HepG2 (cell line): ENCODE measurements around the gene AFG1L. TPM values are rescaled to one million over a fixed set of nuclear protein-coding genes. Genes with fewer than 3 reads are reported as not detected.
A peak's percentile ranks its signal among the peaks of the same experiment; 100 is the strongest.

Experiments
- ATAC-seq: fragments of 200-7000 bp; cut with Tn5 transposase; 3 replicates; pipeline ENCODE4 v1.9.1; 2020; ENCODE audit warnings: mild to moderate bottlenecking, moderate library complexity
- BruUV-seq: library from RNA; stranded (reverse); fragments of 400-500 nt; replicated peaks from 2 replicates; lab custom pipeline; 2021; lab: Mats Ljungman, UMichigan
- CTCF ChIA-PET: fragments of 300-600 bp; formaldehyde crosslinking; extraction: SDS; loops from one replicate; lab custom pipeline; 2021; ENCODE audit warnings: low total read pairs, inconsistent platforms, low intra/inter-chr PET ratio; lab: Yijun Ruan, JAX
- POLR2A ChIA-PET: fragments of 350-600 bp; sonication (Branson Sonifier 250); formaldehyde crosslinking; loops from one replicate; lab custom pipeline; 2020; ENCODE audit warnings: antibody characterized with exemption, inconsistent platforms; lab: Yijun Ruan, JAX
- DNase-seq: peaks from one replicate; pipeline ENCODE4 v3.0.0-alpha.2; 2015; ENCODE audit warnings: low spot score
- FAIRE-seq: peaks from 3 replicates; lab custom pipeline; 2011; peaks lifted over from hg19 to GRCh38; lab: Jason Lieb, UNC
- H2AFZ ChIP-seq: one replicate; pipeline ENCODE4 v1.6.1; 2011; ENCODE audit warnings: low read length, inconsistent platforms
- H3K27ac ChIP-seq: fragments of 300-600 bp; 3 replicates; pipeline ENCODE4 v1.8.0; 2011; ENCODE audit warnings: mixed run types, mild to moderate bottlenecking, mixed read lengths, low read length, inconsistent platforms; ENCODE audit not compliant: insufficient read depth; ENCODE audit errors: extremely low read length
- H3K27me3 ChIP-seq, 2 experiments: fragments of 200-600 bp in 1 of 2; 2 replicates in 1 of 2; 3 replicates in 1 of 2; pipeline versions ENCODE4 v1.6.0 to v1.8.0; 2011; ENCODE audit warnings: low read length in 2 of 2, mild to moderate bottlenecking in 2 of 2, moderate library complexity in 2 of 2, inconsistent platforms in 1 of 2; ENCODE audit not compliant: insufficient read depth in 2 of 2, control insufficient read depth in 1 of 2
- H3K36me3 ChIP-seq, 2 experiments: fragments of 200-600 bp in 1 of 2; replicated peaks in 1 of 2; 2 replicates in 1 of 2; 3 replicates in 1 of 2; pipeline versions ENCODE4 v1.5.1 to v1.8.0; 2011; ENCODE audit warnings: low read length in 2 of 2, inconsistent platforms in 1 of 2; ENCODE audit not compliant: insufficient read depth in 2 of 2, control insufficient read depth in 1 of 2
- H3K4me1 ChIP-seq: 2 replicates; pipeline ENCODE4 v1.5.1; 2012; ENCODE audit warnings: low read length, inconsistent platforms; ENCODE audit not compliant: insufficient read depth
- H3K4me2 ChIP-seq: 2 replicates; pipeline ENCODE4 v1.6.0; 2011; ENCODE audit warnings: low read depth, low read length, inconsistent platforms
- H3K4me3 ChIP-seq, 3 experiments: fragments of 200-600 bp in 1 of 3; sonication (generic), shearing (Covaris generic) in 1 of 3; replicated peaks in 1 of 3; 2 replicates each; pipeline ENCODE4 v1.5.1; 2011 to 2016; ENCODE audit warnings: low read length in 3 of 3, inconsistent platforms in 2 of 3, low read depth in 2 of 3, mild to moderate bottlenecking in 2 of 3, control low read depth in 1 of 3, mixed read lengths in 1 of 3; ENCODE audit not compliant: insufficient read depth in 1 of 3
- H3K79me2 ChIP-seq: one replicate; pipeline ENCODE4 v1.6.1; 2011; ENCODE audit warnings: low read length, inconsistent platforms; ENCODE audit not compliant: insufficient read depth
- H3K9ac ChIP-seq: 2 replicates; pipeline ENCODE4 v1.6.0; 2011; ENCODE audit warnings: mild to moderate bottlenecking, low read depth, low read length, inconsistent platforms; ENCODE audit not compliant: insufficient read depth
- H3K9me3 ChIP-seq: 2 replicates; pipeline ENCODE4 v1.5.1; 2012; ENCODE audit warnings: mild to moderate bottlenecking, low read length
- H4K20me1 ChIP-seq: 2 replicates; pipeline ENCODE4 v1.6.0; 2011; ENCODE audit warnings: inconsistent platforms, mild to moderate bottlenecking, low read length, moderate library complexity; ENCODE audit not compliant: insufficient read depth
- ARNT ChIP-seq: fragments of 450-650 bp; IDR thresholded peaks from 2 replicates; pipeline ENCODE4 v1.6.1; 2017
- CEBPB ChIP-seq: IDR thresholded peaks from 2 replicates; pipeline ENCODE4 v1.6.1; 2011; ENCODE audit warnings: low read depth, low read length, improper control_type of control experiment, borderline replicate concordance
- CEBPG ChIP-seq: IDR thresholded peaks from 2 replicates; pipeline ENCODE4 v1.6.1; 2016
- CTCF ChIP-seq: sonication (generic); formaldehyde crosslinking; IDR thresholded peaks from 2 replicates; pipeline ENCODE4 v1.5.0; 2020; ENCODE audit warnings: mild to moderate bottlenecking, missing genetic modification reagents, moderate library complexity
- RAD21 ChIP-seq: fragments of 450-650 bp; formaldehyde crosslinking; IDR thresholded peaks from 2 replicates; pipeline ENCODE4 v1.5.0; 2020; ENCODE audit warnings: mild to moderate bottlenecking
- SMAD9 ChIP-seq: sonication (generic); formaldehyde crosslinking; IDR thresholded peaks from 2 replicates; pipeline ENCODE4 v1.5.1; 2020; ENCODE audit warnings: mild to moderate bottlenecking, missing genetic modification reagents
- SMC3 ChIP-seq: IDR thresholded peaks from 2 replicates; pipeline ENCODE4 v1.6.1; 2011; ENCODE audit warnings: low read length, improper control_type of control experiment
- STAG1 ChIP-seq: sonication (generic); formaldehyde crosslinking; IDR thresholded peaks from 2 replicates; pipeline ENCODE4 v1.4.0; 2020; ENCODE audit warnings: missing genetic modification reagents
- YEATS2 ChIP-seq: sonication (generic); formaldehyde crosslinking; IDR thresholded peaks from 2 replicates; pipeline ENCODE4 v1.4.0; 2020; ENCODE audit warnings: missing genetic modification reagents, borderline replicate concordance
- WGBS: methylation state at CpG from one replicate; pipeline ENCODE4 v1.1.6; 2017; ENCODE audit warnings: low lambda C conversion rate; 5-methylcytosine and 5-hydroxymethylcytosine counted together
- in situ Hi-C: cut with HindIII; loops from 2 replicates; pipeline ENCODE4 v1.10.0; 2017; ENCODE audit warnings: low pct_unique_long_range_greater_than_20kb; ENCODE audit not compliant: extremely low pct_ligation_motif_present
- intact Hi-C: fragments of 100-400 bp; cut with micrococcal nuclease; formaldehyde crosslinking; loops from one replicate; pipeline ENCODE4 v1.10.0; 2022; ENCODE audit not compliant: unreplicated experiment
- polyA plus RNA-seq, 8 experiments: library from polyadenylated mRNA; depleted of rRNA in 3 of 8; stranded (reverse) in 7 of 8; unstranded in 1 of 8; fragments of >200 nt; fragmentation: Illumina TruSeq in 4 of 8; extraction: Trizol in 4 of 8; gene quantifications; 2 replicates each; pipeline versions ENCODE4 v1.2.1 to v1.2.3, GENCODE V29; 2011 to 2016; ENCODE audit warnings: low read depth in 4 of 8, missing spikeins in 1 of 8, mixed read lengths in 1 of 8; ENCODE audit not compliant: insufficient read depth in 1 of 8
- total RNA-seq, 5 experiments: library from RNA; depleted of rRNA; stranded (reverse); fragments of >200 nt; fragmentation: Illumina TruSeq; extraction: Trizol; gene quantifications; 2 replicates each; pipeline ENCODE4 v1.2.3, GENCODE V29; 2016; ENCODE audit warnings: low read depth in 1 of 5

Gene AFG1L
- total and polyA plus RNA-seq, 2 of the 13 experiments (the other 11 are each of a cell fraction or from before 2014, with no cell fraction given): 3.1 to 14.0 TPM

GRCh38 chr6:108497883-108498282 is 203.0 kb downstream of the AFG1L start:
- H2AFZ ChIP-seq: no peak overlapping the region
- BruUV-seq: no TSS peak
- no peaks in the 10 kb centered on the region for H3K27me3 ChIP-seq
- no peaks in the 10 kb centered on the region for H3K79me2 ChIP-seq
- no peak overlapping the region for H3K27ac ChIP-seq
- ChIA-PET CTCF (interaction anchor here (0.7 to 1.7 kb wide), 2 partner anchors 382 to 385 kb away, joined by 3 to 4 read pairs; no protein-coding TSS in a partner anchor), POLR2A (no interaction called here)
- H3K4me1 ChIP-seq: no peaks in the 10 kb centered on the region
- no peaks in the 10 kb centered on the region for H4K20me1 ChIP-seq
- DNase-seq (peak; percentile 45), ATAC-seq (peak; percentile 92), FAIRE-seq (peak; percentile 71)
- intact Hi-C loops (loop anchor here (10.0 kb wide), 1 partner anchor 523 kb away; no protein-coding TSS in a partner anchor), in situ Hi-C loops (no loop called here)
- TF ChIP-seq SMC3 (peak; percentile 33; the same call in 1 of the 2 replicates), CEBPG (CRISPR knock-in tag) (peak; percentile 36; the same call in 1 of the 2 replicates), CTCF (CRISPR knock-in tag) (peak; percentile 62), SMAD9 (no peak), YEATS2 (CRISPR knock-in tag) (no peak), ARNT (no peak), CEBPB (peak; percentile 56; the same call in 1 of the 2 replicates), STAG1 (CRISPR knock-in tag) (peak; percentile 77), RAD21 (CRISPR knock-in tag) (peak; percentile 31)
- no peaks in the 10 kb centered on the region; a peak in 1 of 5 replicates for H3K36me3 ChIP-seq
- no peak overlapping the region for H3K4me2 ChIP-seq
- no peak overlapping the region for H3K9ac ChIP-seq
- WGBS: 45% methylated on average over 3 of the region's 3 CpGs
- no peak overlapping the region for H3K4me3 ChIP-seq
- H3K9me3 ChIP-seq: no peaks in the 10 kb centered on the region
